ENCODE measurements around the gene CGB7. TPM values are rescaled to one million over a fixed set of nuclear protein-coding genes. Genes with fewer than 3 reads are reported as not detected.
"Not testable (repeated sequence)": the region's sequence is repeated elsewhere in the genome, so short reads cannot be mapped to it uniquely, and the experiment has no call there.

Gene CGB7
- total RNA-seq, 2 experiments from 2014 or later: not detected

GRCh38 chr19:49065905-49066512 lies 8.5 kb upstream of the CGB7 start:
- Mint-ChIP-seq H3K9me3 (peaks cover 6% of the 10 kb centered on the region), H3K4me3 (no peak overlapping the region), H3K4me1 (no peaks in the 10 kb centered on the region), H3K27me3 (peaks cover 69% of the 10 kb centered on the region), H3K27ac (no peak overlapping the region), H3K36me3 (ENCODE audit: low read depth) (no peaks in the 10 kb centered on the region)
- POLR2A ChIA-PET: no interaction called here
- CTCF ChIA-PET: interaction anchor here (2.0 kb wide), 1 partner anchor 9 kb away, joined by 6 read pairs; no protein-coding TSS in a partner anchor
- DNase-seq: no peak

GRCh38 chr19:49064768-49065611 lies 7.4 kb upstream of the CGB7 start, which contains the start of gene NTF4:
Gene NTF4, minus strand, starts transcription at chr19:49064818. Its CDS starts 2,821 bp downstream, at chr19:49061997.
- CTCF ChIA-PET: interaction anchor here (0.6 to 2.0 kb wide), 2 partner anchors 8 to 19 kb away, joined by 3 to 6 read pairs; no protein-coding TSS in a partner anchor
- H3K36me3 Mint-ChIP-seq (ENCODE audit: low read depth): no peaks in the 10 kb centered on the region
- POLR2A ChIA-PET: interaction anchor here (0.6 kb wide), 1 partner anchor 78 kb away, joined by 4 read pairs; no protein-coding TSS in a partner anchor
- no peak within 1 kb of the TSS for H3K27ac Mint-ChIP-seq
- peaks cover 69% of the 10 kb centered on the region for H3K27me3 Mint-ChIP-seq
- no peak for DNase-seq
- no peak within 1 kb of the TSS for H3K4me3 Mint-ChIP-seq
- no peaks in the 10 kb centered on the region for H3K4me1 Mint-ChIP-seq
- no peaks in the 10 kb centered on the region for H3K9me3 Mint-ChIP-seq

- DNase-seq: no peak
- peaks cover 70% of the 10 kb centered on the region for H3K27me3 Mint-ChIP-seq
- H3K36me3 Mint-ChIP-seq (ENCODE audit: low read depth): no peaks in the 10 kb centered on the region
- H3K9me3 Mint-ChIP-seq: no peaks in the 10 kb centered on the region
- ChIA-PET CTCF (no interaction called here), POLR2A (no interaction called here)
- no peak overlapping the region for H3K27ac Mint-ChIP-seq
- H3K4me1 Mint-ChIP-seq: no peaks in the 10 kb centered on the region
- no peak overlapping the region for H3K4me3 Mint-ChIP-seq
Observed at GRCh38 chr19:49064029-49064629, 6.6 kb upstream of the CGB7 start.

- H3K27me3 Mint-ChIP-seq: peaks cover 75% of the 10 kb centered on the region
- no peaks in the 10 kb centered on the region for H3K36me3 Mint-ChIP-seq (ENCODE audit: low read depth)
- no peak overlapping the region for H3K27ac Mint-ChIP-seq
- POLR2A ChIA-PET: no interaction called here
- CTCF ChIA-PET: interaction anchor here (0.6 to 0.7 kb wide), 2 partner anchors 27 to 267 kb away, joined by 3 read pairs; no protein-coding TSS in a partner anchor
- H3K9me3 Mint-ChIP-seq: no peaks in the 10 kb centered on the region
- H3K4me1 Mint-ChIP-seq: peaks cover 17% of the 10 kb centered on the region
- H3K4me3 Mint-ChIP-seq: no peak overlapping the region
- no peak for DNase-seq
Observed at GRCh38 chr19:49061445-49061844, 3.9 kb upstream of the CGB7 start.

GRCh38 chr19:49061000-49061399 lies 3.5 kb upstream of the CGB7 start:
- no peak overlapping the region for H3K27ac Mint-ChIP-seq
- no peaks in the 10 kb centered on the region for H3K36me3 Mint-ChIP-seq (ENCODE audit: low read depth)
- H3K27me3 Mint-ChIP-seq: peaks cover 74% of the 10 kb centered on the region
- no peaks in the 10 kb centered on the region for H3K9me3 Mint-ChIP-seq
- CTCF ChIA-PET: interaction anchor here (0.6 to 1.5 kb wide), 3 partner anchors 28 to 268 kb away, joined by 3 to 6 read pairs (median 3); no protein-coding TSS in a partner anchor
- DNase-seq: no peak
- peaks cover 20% of the 10 kb centered on the region for H3K4me1 Mint-ChIP-seq
- H3K4me3 Mint-ChIP-seq: no peak overlapping the region
- POLR2A ChIA-PET: no interaction called here

- peaks cover 71% of the 10 kb centered on the region for H3K27me3 Mint-ChIP-seq
- POLR2A ChIA-PET: no interaction called here
- H3K4me3 Mint-ChIP-seq: no peak overlapping the region
- peaks cover 23% of the 10 kb centered on the region for H3K4me1 Mint-ChIP-seq
- CTCF ChIA-PET: no interaction called here
- no peaks in the 10 kb centered on the region for H3K9me3 Mint-ChIP-seq
- no peaks in the 10 kb centered on the region for H3K36me3 Mint-ChIP-seq (ENCODE audit: low read depth)
- DNase-seq: no peak
- no peak overlapping the region for H3K27ac Mint-ChIP-seq
Observed at GRCh38 chr19:49059053-49059452, 1.5 kb upstream of the CGB7 start.

GRCh38 chr19:49058562-49058961 lies 1.0 kb upstream of the CGB7 start:
- DNase-seq: no peak
- POLR2A ChIA-PET: no interaction called here
- Mint-ChIP-seq H3K27me3 (peaks cover 66% of the 10 kb centered on the region), H3K36me3 (ENCODE audit: low read depth) (no peaks in the 10 kb centered on the region), H3K4me1 (peaks cover 23% of the 10 kb centered on the region), H3K9me3 (no peaks in the 10 kb centered on the region), H3K27ac (no peak overlapping the region), H3K4me3 (no peak overlapping the region)
- CTCF ChIA-PET: interaction anchor here (0.8 to 1.6 kb wide), 3 partner anchors 38 to 140 kb away, joined by 3 to 7 read pairs (median 6); a partner anchor contains a TSS

GRCh38 chr19:49056902-49057596 lies 500 bp downstream of the CGB7 start:
- H3K36me3 Mint-ChIP-seq (ENCODE audit: low read depth); H3K27ac Mint-ChIP-seq; H3K9me3 Mint-ChIP-seq; POLR2A ChIA-PET; DNase-seq: not testable (repeated sequence)
- H3K4me3 Mint-ChIP-seq: peak overlapping the region; percentile 51
- H3K27me3 Mint-ChIP-seq: peaks cover 58% of the 10 kb centered on the region
- CTCF ChIA-PET: interaction anchor here (0.6 to 2.0 kb wide), 7 partner anchors 9 to 215 kb away, joined by 3 to 7 read pairs (median 3); partner anchors contain the start of gene LIN7B
- H3K4me1 Mint-ChIP-seq: peaks cover 23% of the 10 kb centered on the region

GRCh38 chr19:49056101-49056901 lies 1.2 kb downstream of the CGB7 start:
- H3K27me3 Mint-ChIP-seq: peaks cover 54% of the 10 kb centered on the region
- no peaks in the 10 kb centered on the region for H3K36me3 Mint-ChIP-seq (ENCODE audit: low read depth)
- peak; percentile 41 for DNase-seq
- ChIA-PET POLR2A (no interaction called here), CTCF (interaction anchor here (0.6 to 2.0 kb wide), 5 partner anchors 10 to 363 kb away, joined by 3 to 6 read pairs (median 3); no protein-coding TSS in a partner anchor)
- no peaks in the 10 kb centered on the region for H3K9me3 Mint-ChIP-seq
- peaks cover 23% of the 10 kb centered on the region for H3K4me1 Mint-ChIP-seq
- no peak overlapping the region for H3K27ac Mint-ChIP-seq
- H3K4me3 Mint-ChIP-seq: peak overlapping the region; percentile 51

GRCh38 chr19:49050376-49051033 lies 7.0 kb downstream of the CGB7 start:
- H3K4me3 Mint-ChIP-seq; POLR2A ChIA-PET; DNase-seq; H3K9me3 Mint-ChIP-seq; H3K27me3 Mint-ChIP-seq; H3K4me1 Mint-ChIP-seq; H3K27ac Mint-ChIP-seq; H3K36me3 Mint-ChIP-seq (ENCODE audit: low read depth): not testable (repeated sequence)
- CTCF ChIA-PET: interaction anchor here (1.4 to 2.0 kb wide), 2 partner anchors 47 to 57 kb away, joined by 4 read pairs; partner anchors contain the start of genes GYS1 and RUVBL2

- H3K27me3 Mint-ChIP-seq; H3K4me1 Mint-ChIP-seq; DNase-seq; POLR2A ChIA-PET; H3K27ac Mint-ChIP-seq; H3K9me3 Mint-ChIP-seq; H3K36me3 Mint-ChIP-seq (ENCODE audit: low read depth); H3K4me3 Mint-ChIP-seq: not testable (repeated sequence)
- CTCF ChIA-PET: interaction anchor here (2.0 kb wide), 1 partner anchor 56 kb away, joined by 4 read pairs; the partner anchor contains the start of genes GYS1 and RUVBL2
Observed at GRCh38 chr19:49049834-49050233, 7.7 kb downstream of the CGB7 start.

Measured in activated CD4-positive, alpha-beta T cell treated with anti-CD3 and anti-CD28 coated beads, Interleukin-2, amount 10 ng/mL, durations not matched to agents 7 days and 5 days (primary cell).